K562 (cell line): ENCODE results near the gene TAGLN3.

ENCODE experiments used
- HNRNPL ChIP-seq: fragments of 200-400 bp; formaldehyde crosslinking; IDR thresholded peaks from 2 replicates; pipeline ENCODE4 v1.6.1; 2017; ENCODE audit warnings: low read depth, mild to moderate bottlenecking, low read length
- POLR2A ChIP-seq: fragments of 450-650 bp; conservative IDR thresholded peaks from 2 replicates; pipeline ENCODE4 v1.6.1; 2016
- POLR2AphosphoS5 ChIP-seq: IDR thresholded peaks from 2 replicates; pipeline ENCODE4 v1.6.1; 2011; ENCODE audit warnings: mild to moderate bottlenecking, low read depth, low read length, moderate library complexity; ENCODE audit not compliant: control insufficient read depth, insufficient read depth
- SLC30A9 ChIP-seq: fragments of 250-450 bp; sonication (Bioruptor Pico); IDR thresholded peaks from 2 replicates; pipeline ENCODE4 v1.8.0; 2022; ENCODE audit warnings: mild to moderate bottlenecking, moderate library complexity
- ZNF232 ChIP-seq: sonication (generic); formaldehyde crosslinking; IDR thresholded peaks from 2 replicates; pipeline ENCODE4 v1.8.0; 2022; ENCODE audit warnings: mild to moderate bottlenecking, missing genetic modification reagents

DNA sequence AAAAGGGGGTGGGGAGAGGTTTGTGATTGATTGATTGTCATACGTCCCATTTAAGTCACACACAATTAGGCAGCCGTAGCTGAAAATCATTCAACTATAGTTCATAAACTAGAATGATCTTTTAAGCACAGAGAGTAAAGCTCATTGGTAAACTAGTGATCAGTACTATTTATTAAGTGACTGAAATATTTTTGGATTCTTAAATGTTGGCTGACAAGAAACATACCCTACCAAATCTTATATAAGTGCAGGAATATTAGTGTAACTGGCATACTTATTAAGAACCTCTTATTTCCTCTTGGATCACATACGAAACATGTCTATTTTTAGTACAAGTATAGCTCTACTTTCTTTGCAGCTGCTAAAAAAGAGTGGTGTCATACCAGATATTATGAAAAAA lies 28.3 kb upstream of the TAGLN3 start:
- TF ChIP-seq ZNF232 (CRISPR knock-in tag) (no peak), HNRNPL (no peak), SLC30A9 (CRISPR knock-in tag) (no peak), POLR2AphosphoS5 (no peak), POLR2A (no peak)
